OCI-LY3 (cell line): ENCODE data around the gene ARHGEF4.

Experiments used
- H2AFZ ChIP-seq: fragments of 200-600, 300-600 bp; shearing (Covaris generic); 2 replicates; pipeline ENCODE4 v1.6.0; 2014; ENCODE audit warnings: antibody characterized with exemption, low read depth, low read length
- H3K27ac ChIP-seq: fragments of 200-600, 300-600 bp; sonication (generic); 2 replicates; pipeline ENCODE4 v1.5.1; 2014; ENCODE audit warnings: mild to moderate bottlenecking, low read length, moderate library complexity, mixed read lengths
- H3K27me3 ChIP-seq: fragments of 200-600, 300-600 bp; sonication (generic); 2 replicates; pipeline ENCODE4 v1.6.1; 2014; ENCODE audit warnings: low read depth, low read length, mixed read lengths
- H3K36me3 ChIP-seq: fragments of 200-600, 300-600 bp; sonication (generic); replicated peaks from 2 replicates; pipeline ENCODE3; 2014; ENCODE audit warnings: low read depth, low read length, mixed read lengths
- H3K4me1 ChIP-seq: fragments of 300-600, 200-600 bp; sonication (generic); 2 replicates; pipeline ENCODE4 v1.6.1; 2014; ENCODE audit warnings: low read length, mixed read lengths
- H3K4me2 ChIP-seq: fragments of 200-600, 300-600 bp; sonication (generic); 2 replicates; pipeline ENCODE4 v1.6.1; 2014; ENCODE audit warnings: low read length, mixed read lengths
- H3K4me3 ChIP-seq: fragments of 300-600, 200-600 bp; sonication (generic); 2 replicates; pipeline ENCODE4 v1.5.1; 2014; ENCODE audit warnings: antibody characterized with exemption, mild to moderate bottlenecking, low read length, moderate library complexity
- H3K79me2 ChIP-seq: fragments of 300-600, 200-600 bp; shearing (Covaris generic); 2 replicates; pipeline ENCODE4 v1.6.1; 2014; ENCODE audit warnings: mild to moderate bottlenecking, low read length, mixed read lengths
- H3K9ac ChIP-seq: fragments of 300-600, 200-600 bp; shearing (Covaris generic); 2 replicates; pipeline ENCODE4 v1.6.0; 2014; ENCODE audit warnings: mild to moderate bottlenecking, low read length, moderate library complexity
- H3K9me3 ChIP-seq: fragments of 200-600, 300-600 bp; shearing (Covaris generic); 2 replicates; pipeline ENCODE4 v1.6.1; 2014; ENCODE audit warnings: low read length, mixed read lengths; ENCODE audit not compliant: insufficient read depth
- H4K20me1 ChIP-seq: fragments of 200-600, 300-600 bp; sonication (generic); 2 replicates; pipeline ENCODE4 v1.6.1; 2016; ENCODE audit warnings: low read length, mixed read lengths; ENCODE audit not compliant: insufficient read depth
- EZH2phosphoT487 ChIP-seq: fragments of 200-600 bp; shearing (Covaris generic); IDR thresholded peaks from 2 replicates; pipeline ENCODE4 v1.6.1; 2018; ENCODE audit warnings: antibody characterized with exemption, mixed run types, low read depth
- TF ChIP-seq, protein P1 (sequence below): fragments of 200-600, 300-600 bp; sonication (generic); IDR thresholded peaks from 2 replicates; pipeline ENCODE4 v1.5.1; 2014; ENCODE audit warnings: antibody characterized with exemption, low read length, low read depth

ARHGEF4 gene

DNA sequence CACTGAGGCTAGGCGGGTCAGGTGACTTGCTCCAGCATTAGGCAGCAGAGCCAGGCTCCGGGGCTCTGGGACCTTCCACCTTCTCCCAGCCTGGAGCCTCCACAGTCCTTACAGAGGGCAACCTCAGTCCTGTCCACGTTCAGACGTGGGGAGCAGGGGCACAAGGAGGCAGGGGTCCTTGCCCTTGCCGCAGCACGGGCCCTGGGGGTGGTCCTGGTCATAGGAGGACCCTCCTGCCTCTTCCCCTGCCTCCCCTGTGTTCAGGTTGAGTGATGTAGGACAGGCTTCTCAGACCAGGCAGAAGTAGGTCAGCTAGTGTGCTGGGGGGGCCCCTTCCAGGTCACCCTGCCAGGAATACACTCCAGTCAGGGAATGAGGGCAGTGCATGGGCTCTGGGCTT, 5.4 kb upstream of the ARHGEF4 start:
- no peak overlapping the region for H3K4me3 ChIP-seq
- TF ChIP-seq, protein P1, sequence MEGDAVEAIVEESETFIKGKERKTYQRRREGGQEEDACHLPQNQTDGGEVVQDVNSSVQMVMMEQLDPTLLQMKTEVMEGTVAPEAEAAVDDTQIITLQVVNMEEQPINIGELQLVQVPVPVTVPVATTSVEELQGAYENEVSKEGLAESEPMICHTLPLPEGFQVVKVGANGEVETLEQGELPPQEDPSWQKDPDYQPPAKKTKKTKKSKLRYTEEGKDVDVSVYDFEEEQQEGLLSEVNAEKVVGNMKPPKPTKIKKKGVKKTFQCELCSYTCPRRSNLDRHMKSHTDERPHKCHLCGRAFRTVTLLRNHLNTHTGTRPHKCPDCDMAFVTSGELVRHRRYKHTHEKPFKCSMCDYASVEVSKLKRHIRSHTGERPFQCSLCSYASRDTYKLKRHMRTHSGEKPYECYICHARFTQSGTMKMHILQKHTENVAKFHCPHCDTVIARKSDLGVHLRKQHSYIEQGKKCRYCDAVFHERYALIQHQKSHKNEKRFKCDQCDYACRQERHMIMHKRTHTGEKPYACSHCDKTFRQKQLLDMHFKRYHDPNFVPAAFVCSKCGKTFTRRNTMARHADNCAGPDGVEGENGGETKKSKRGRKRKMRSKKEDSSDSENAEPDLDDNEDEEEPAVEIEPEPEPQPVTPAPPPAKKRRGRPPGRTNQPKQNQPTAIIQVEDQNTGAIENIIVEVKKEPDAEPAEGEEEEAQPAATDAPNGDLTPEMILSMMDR: no peak
- TF ChIP-seq EZH2phosphoT487: no peak
- no peaks in the 10 kb centered on the region for H3K36me3 ChIP-seq
- H3K27ac ChIP-seq: no peak overlapping the region
- H3K9ac ChIP-seq: no peak overlapping the region
- no peaks in the 10 kb centered on the region for H3K4me1 ChIP-seq
- H4K20me1 ChIP-seq: no peaks in the 10 kb centered on the region
- no peaks in the 10 kb centered on the region for H3K9me3 ChIP-seq
- no peak overlapping the region for H2AFZ ChIP-seq
- no peak overlapping the region for H3K4me2 ChIP-seq
- no peaks in the 10 kb centered on the region for H3K79me2 ChIP-seq
- H3K27me3 ChIP-seq: no peaks in the 10 kb centered on the region

DNA sequence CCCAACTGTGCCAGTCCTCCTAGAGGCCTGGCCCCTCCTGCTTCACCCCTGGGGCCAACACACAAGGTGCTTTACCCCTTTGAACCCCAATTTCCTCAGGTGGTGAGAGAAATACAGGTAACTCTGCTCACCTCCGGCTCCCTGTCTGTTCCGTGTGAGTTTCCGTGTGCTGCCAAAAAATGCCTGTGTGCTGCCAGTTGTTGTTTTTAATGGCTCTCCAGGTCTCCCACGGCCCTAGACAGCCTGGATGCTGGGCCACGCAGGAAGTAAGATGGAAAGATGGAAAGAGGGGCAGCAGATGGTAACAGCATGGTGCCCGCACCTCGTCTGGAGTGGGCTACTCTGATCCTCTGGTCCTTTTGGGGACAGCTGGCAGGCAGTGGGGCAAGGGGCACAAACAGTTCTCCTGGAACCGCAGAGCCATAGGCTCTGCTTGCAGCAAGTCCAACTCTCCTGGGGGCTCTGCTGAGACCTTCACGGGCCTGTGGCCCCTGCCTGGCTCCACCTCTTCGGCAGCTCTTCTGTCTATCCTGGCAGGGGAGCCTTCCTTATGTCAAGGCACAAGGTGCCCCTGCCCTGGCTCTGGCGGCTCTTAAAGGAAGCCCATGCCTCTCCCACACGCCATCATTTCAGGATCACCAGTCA, 4.3 kb upstream of the ARHGEF4 start:
- Histone ChIP-seq H2AFZ (no peak overlapping the region), H3K9ac (no peak overlapping the region), H3K9me3 (no peaks in the 10 kb centered on the region), H3K4me3 (no peak overlapping the region), H3K79me2 (no peaks in the 10 kb centered on the region), H3K27ac (no peak overlapping the region), H3K4me2 (no peak overlapping the region), H4K20me1 (no peaks in the 10 kb centered on the region), H3K4me1 (no peaks in the 10 kb centered on the region), H3K27me3 (no peaks in the 10 kb centered on the region), H3K36me3 (no peaks in the 10 kb centered on the region)
- TF ChIP-seq, protein P1: no peak
- no peak for TF ChIP-seq EZH2phosphoT487

DNA sequence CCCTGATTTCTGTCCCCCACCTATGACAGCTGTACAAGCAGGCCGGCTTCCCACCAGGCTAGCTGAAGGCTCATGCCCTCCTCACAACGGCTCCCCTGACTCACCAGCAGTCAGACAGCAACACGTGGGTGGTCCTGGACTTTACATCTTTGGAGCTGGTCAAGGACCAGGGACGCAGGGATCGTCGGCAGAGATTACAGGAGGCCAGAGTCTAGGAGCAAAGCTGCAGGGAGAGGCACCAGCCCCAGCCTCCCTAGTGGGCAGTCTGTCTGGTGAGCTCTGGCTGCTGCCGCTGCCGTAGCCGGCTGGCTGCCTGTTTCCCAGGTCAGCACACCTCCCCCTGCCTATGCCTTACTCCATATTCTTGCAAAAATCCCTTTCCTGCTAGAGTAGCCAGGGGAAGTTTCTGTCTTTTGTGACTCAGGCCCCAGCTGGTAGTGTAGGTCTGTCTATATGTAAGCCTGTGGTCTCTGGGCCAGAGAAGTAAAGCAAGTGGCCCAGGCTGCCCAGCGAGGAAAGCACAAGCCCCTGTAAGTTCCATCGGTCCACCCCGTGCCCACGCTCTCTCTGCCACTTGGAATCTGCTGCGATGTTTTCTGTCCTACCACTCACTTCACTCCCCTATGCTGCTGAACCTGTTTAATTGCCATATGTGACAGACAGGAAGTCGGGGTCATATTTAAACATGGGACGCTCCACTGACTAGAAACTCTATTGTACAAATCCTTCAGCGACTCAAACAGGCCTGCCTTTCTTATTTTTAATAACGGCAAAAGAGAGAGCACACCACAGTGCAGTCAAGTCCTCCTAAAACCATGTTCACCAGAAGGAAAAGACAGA, 2.4 kb upstream of the ARHGEF4 start:
- Histone ChIP-seq H4K20me1 (no peaks in the 10 kb centered on the region), H3K79me2 (no peaks in the 10 kb centered on the region), H3K4me2 (no peak overlapping the region), H3K36me3 (no peaks in the 10 kb centered on the region), H3K9ac (no peak overlapping the region), H3K4me1 (no peaks in the 10 kb centered on the region), H2AFZ (no peak overlapping the region), H3K27ac (no peak overlapping the region), H3K4me3 (no peak overlapping the region), H3K9me3 (no peaks in the 10 kb centered on the region), H3K27me3 (no peaks in the 10 kb centered on the region)
- no peak for TF ChIP-seq EZH2phosphoT487
- TF ChIP-seq, protein P1: no peak

DNA sequence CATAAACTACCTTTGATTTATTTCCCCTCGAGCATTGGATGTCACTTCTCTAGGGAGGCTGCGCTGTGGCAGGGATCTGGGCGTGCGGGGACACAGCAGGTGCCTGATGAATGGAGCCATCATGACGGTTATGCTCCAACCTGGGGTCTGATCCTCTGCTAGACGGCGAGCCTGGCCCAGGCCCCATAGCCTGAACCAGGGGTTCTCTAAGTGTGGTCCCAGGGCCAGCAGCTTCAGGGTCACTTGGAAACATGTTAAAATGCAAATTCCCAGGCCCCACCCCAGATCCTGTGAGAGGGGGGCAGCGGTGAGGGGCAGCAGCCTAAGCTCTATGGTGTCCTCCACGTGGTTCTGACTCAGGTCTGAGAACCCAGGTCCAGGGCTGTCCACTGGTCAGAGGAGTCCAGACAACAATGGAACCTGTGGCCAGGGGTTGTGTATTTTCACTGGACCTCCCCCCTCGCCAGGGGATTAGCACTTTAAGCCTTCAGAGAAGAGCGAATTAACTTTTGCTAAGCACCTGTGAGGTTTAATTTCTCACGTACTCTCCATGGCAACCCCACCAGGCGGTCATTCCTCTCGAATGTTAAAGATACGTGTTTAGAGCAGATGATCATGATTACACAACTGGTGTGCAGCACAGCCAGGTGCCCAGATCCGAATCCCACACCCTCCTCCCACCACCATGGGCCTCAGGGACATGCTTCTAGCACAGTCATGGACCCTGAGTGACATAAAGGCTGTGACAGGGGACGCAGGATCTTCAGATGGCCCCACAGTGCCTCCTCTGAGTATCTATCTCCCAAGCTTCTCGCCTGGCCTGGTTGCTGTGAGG, 1.6 kb upstream of the ARHGEF4 start:
- no peak overlapping the region for H3K27ac ChIP-seq
- no peak overlapping the region for H3K4me2 ChIP-seq
- H3K36me3 ChIP-seq: no peaks in the 10 kb centered on the region
- no peaks in the 10 kb centered on the region for H3K4me1 ChIP-seq
- no peaks in the 10 kb centered on the region for H3K27me3 ChIP-seq
- H3K79me2 ChIP-seq: no peaks in the 10 kb centered on the region
- H3K9ac ChIP-seq: no peak overlapping the region
- no peaks in the 10 kb centered on the region for H4K20me1 ChIP-seq
- H3K9me3 ChIP-seq: no peaks in the 10 kb centered on the region
- no peak overlapping the region for H3K4me3 ChIP-seq
- TF ChIP-seq EZH2phosphoT487: no peak
- TF ChIP-seq, protein P1: no peak
- H2AFZ ChIP-seq: no peak overlapping the region
